Stimulated activated CD4-positive, alpha-beta T cell treated with anti-CD3 and anti-CD28 coated beads, Interleukin-4, amount 100 ng/mL, for 1 hour (primary cell): ENCODE measurements around the gene FBXL16.
A peak's percentile ranks its signal among the peaks of the same experiment; 100 is the strongest.

Experiments used
- DNase-seq: peaks from one replicate; pipeline ENCODE4 v3.0.0-alpha.2; 2020

Gene FBXL16

GRCh38 chr16:674968-675883 lies 30.4 kb downstream of the FBXL16 start, which contains the start of gene RHBDL1:
Gene RHBDL1 (plus strand): TSS chr16:675671. CDS start chr16:675791, 120 bp downstream.
- DNase-seq, result no peak

- DNase-seq, result no peak
Observed at GRCh38 chr16:674214-674881, 31.3 kb downstream of the FBXL16 start.

- no peak for DNase-seq
Observed at GRCh38 chr16:673399-673991, 32.1 kb downstream of the FBXL16 start.

GRCh38 chr16:672851-673250 lies 32.8 kb downstream of the FBXL16 start:
- DNase-seq, result no peak

- DNase-seq, result no peak
Observed at GRCh38 chr16:672371-672770, 33.2 kb downstream of the FBXL16 start.

GRCh38 chr16:671353-672131 lies 34.1 kb downstream of the FBXL16 start:
- DNase-seq, result no peak

- DNase-seq, result no peak
Observed at GRCh38 chr16:670485-671352, 34.9 kb downstream of the FBXL16 start.

- no peak for DNase-seq
Observed at GRCh38 chr16:669666-670065, 35.9 kb downstream of the FBXL16 start.

- no peak for DNase-seq
Observed at GRCh38 chr16:668519-669171, 37.0 kb downstream of the FBXL16 start.

GRCh38 chr16:667780-668518 lies 37.7 kb downstream of the FBXL16 start, which contains the start of gene RHOT2:
Gene RHOT2 (plus strand): TSS chr16:668132. CDS start chr16:668200, 68 bp downstream.
- DNase-seq, result peak; percentile 96

- no peak for DNase-seq
Observed at GRCh38 chr16:667113-667779, 38.4 kb downstream of the FBXL16 start.

- DNase-seq, result no peak
Observed at GRCh38 chr16:666572-666971, 39.0 kb downstream of the FBXL16 start.

- DNase-seq, result no peak
Observed at GRCh38 chr16:662597-662996, 43.0 kb downstream of the FBXL16 start.

GRCh38 chr16:662095-662494 lies 43.5 kb downstream of the FBXL16 start:
- no peak for DNase-seq

GRCh38 chr16:661184-661821 lies 44.3 kb downstream of the FBXL16 start:
- DNase-seq, result no peak

GRCh38 chr16:660459-661183 lies 45.0 kb downstream of the FBXL16 start:
- peak; percentile 72 for DNase-seq

- no peak for DNase-seq
Observed at GRCh38 chr16:660132-660458, 45.5 kb downstream of the FBXL16 start.

- no peak for DNase-seq
Observed at GRCh38 chr16:659618-660017, 46.0 kb downstream of the FBXL16 start.
